Measurements from ENCODE around the gene SLC22A3.

DNA sequence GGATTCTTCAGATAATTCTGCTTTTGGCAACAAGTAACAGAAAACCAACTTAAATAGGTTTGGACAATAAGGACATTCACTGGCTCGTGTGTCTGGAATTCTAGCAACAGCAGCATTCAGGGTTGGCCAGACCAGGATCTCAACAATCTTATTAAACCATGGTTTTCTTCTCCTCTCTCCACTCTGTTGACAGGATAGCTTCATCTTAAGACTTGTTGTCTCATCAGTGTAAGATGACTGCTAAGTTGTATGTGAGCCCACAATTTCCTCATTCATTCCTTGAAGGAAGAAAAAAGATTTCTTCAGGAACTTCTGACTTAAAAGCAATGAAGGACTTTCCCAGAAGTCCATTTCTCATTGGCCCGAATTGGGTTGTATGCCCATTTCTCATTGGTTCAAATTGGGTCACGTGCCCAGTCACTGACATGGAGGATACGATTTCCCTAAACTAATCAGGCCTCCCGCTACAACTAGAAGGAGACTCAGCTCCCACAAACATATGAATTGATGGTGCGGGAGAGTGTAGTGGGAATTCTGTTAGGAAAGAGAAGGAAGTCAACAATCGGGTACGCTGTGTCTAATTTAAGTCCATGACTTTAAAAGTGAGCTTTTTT lies 83.7 kb downstream of the SLC22A3 start:
- TF ChIP-seq, protein P1, sequence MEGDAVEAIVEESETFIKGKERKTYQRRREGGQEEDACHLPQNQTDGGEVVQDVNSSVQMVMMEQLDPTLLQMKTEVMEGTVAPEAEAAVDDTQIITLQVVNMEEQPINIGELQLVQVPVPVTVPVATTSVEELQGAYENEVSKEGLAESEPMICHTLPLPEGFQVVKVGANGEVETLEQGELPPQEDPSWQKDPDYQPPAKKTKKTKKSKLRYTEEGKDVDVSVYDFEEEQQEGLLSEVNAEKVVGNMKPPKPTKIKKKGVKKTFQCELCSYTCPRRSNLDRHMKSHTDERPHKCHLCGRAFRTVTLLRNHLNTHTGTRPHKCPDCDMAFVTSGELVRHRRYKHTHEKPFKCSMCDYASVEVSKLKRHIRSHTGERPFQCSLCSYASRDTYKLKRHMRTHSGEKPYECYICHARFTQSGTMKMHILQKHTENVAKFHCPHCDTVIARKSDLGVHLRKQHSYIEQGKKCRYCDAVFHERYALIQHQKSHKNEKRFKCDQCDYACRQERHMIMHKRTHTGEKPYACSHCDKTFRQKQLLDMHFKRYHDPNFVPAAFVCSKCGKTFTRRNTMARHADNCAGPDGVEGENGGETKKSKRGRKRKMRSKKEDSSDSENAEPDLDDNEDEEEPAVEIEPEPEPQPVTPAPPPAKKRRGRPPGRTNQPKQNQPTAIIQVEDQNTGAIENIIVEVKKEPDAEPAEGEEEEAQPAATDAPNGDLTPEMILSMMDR (IDR thresholded peaks at IDR 0.05 in 4 of 5, conservative IDR thresholded peaks at IDR 0.05 in 1 of 5) = no peak
- no peak for TF ChIP-seq POLR2A (IDR thresholded peaks at IDR 0.05)
